HG02623 (cell line): ENCODE measurements around the gene THSD4.

Source experiments
- ATAC-seq: cut with Tn5 transposase; IDR thresholded peaks from one replicate; pipeline ENCODE4 v1.9.1; 2021; ENCODE audit warnings: moderate library complexity; ENCODE audit not compliant: unreplicated experiment

The THSD4 gene

GRCh38 chr15:71096676-71097075 is 18.6 kb upstream of the THSD4 start:
- ATAC-seq = no peak

DNA sequence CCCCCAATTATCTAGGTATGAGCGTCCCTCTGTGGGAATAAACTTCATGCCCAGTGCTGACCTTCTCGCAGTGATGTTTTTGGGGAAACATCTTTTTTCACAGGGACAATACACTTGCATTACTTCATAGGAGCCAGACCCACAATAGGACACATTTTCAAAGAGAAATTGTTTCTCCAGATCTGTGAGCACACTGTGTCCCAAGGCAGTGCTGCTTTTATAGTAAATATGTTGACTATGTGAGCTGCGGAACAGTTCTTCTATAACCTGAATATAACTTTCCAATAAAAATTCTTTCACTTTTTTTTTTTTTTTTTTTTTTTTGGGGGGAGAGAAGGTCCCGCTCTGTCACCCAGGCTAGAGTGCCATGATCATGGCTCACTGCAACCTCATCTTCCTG is 17.4 kb upstream of the THSD4 start:
- ATAC-seq = no peak

- ATAC-seq = no peak
These were observed 16.4 kb upstream of the THSD4 start for GRCh38 chr15:71098920-71099319.

DNA sequence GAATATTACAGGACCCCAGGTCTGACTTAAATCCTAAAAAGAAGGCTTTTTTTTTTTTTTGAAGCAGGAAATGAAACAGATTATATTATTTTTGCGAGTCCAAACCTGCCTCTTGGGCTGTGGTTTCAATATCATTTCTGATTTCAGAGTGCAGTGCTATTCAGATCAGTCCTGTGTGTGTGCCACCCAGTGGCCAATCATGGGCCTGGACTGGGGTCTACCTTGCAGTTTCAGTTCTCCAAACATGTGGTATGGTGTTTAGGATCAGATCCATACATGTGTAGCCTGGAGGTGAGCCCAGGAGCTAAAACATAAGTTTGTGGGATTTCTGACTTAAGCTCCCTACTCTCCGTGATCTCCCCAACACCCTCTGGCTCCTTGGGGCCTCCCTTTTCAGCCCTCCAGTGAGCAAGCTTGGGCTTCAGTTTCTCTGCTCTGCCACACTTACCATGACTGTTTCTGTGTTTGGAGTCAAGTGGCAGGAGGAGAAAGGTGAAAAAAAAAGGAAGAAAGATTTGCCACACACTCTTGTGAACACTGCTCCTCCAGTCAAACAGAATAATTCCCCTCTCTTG is 12.1 kb upstream of the THSD4 start:
- no peak for ATAC-seq

- ATAC-seq = no peak
These were observed 10.6 kb upstream of the THSD4 start for GRCh38 chr15:71104636-71105035.

- no peak for ATAC-seq
These were observed 9.8 kb upstream of the THSD4 start for GRCh38 chr15:71105444-71105843.

GRCh38 chr15:71106802-71107500 is 8.3 kb upstream of the THSD4 start:
- no peak for ATAC-seq

GRCh38 chr15:71107501-71107815 is 7.8 kb upstream of the THSD4 start:
- ATAC-seq = no peak

- ATAC-seq = no peak
These were observed 6.1 kb upstream of the THSD4 start for GRCh38 chr15:71109130-71109529.

- ATAC-seq = no peak
These were observed 5.4 kb upstream of the THSD4 start for GRCh38 chr15:71109905-71110304.

GRCh38 chr15:71110405-71111180 is 4.7 kb upstream of the THSD4 start:
- no peak for ATAC-seq

GRCh38 chr15:71111181-71111565 is 4.1 kb upstream of the THSD4 start:
- ATAC-seq = no peak

- no peak for ATAC-seq
These were observed 3.3 kb upstream of the THSD4 start for GRCh38 chr15:71111950-71112349.

DNA sequence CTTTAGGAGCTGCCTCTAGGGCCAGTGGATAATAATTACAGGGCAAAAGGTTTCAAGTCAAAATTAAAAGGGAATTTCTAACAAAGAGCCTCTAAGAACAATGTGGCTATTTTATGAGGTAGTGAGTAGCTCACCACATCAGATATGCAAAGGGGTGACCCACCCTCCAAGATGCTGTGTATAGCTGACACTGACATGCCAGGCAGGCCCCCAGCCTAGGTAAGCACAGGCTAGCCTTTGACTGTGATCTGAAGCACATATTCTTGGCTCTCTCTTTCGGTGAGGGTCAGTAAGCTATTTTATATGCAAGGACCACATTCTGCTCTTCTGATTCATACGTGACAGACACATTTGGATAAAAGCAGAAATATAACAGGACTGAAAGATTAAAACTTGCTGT is 2.8 kb upstream of the THSD4 start:
- ATAC-seq = no peak

GRCh38 chr15:71114066-71114680 is 1.1 kb upstream of the THSD4 start:
- ATAC-seq = no peak

GRCh38 chr15:71115567-71116351 is 488 bp downstream of the THSD4 start:
- ATAC-seq = peak; percentile 32

DNA sequence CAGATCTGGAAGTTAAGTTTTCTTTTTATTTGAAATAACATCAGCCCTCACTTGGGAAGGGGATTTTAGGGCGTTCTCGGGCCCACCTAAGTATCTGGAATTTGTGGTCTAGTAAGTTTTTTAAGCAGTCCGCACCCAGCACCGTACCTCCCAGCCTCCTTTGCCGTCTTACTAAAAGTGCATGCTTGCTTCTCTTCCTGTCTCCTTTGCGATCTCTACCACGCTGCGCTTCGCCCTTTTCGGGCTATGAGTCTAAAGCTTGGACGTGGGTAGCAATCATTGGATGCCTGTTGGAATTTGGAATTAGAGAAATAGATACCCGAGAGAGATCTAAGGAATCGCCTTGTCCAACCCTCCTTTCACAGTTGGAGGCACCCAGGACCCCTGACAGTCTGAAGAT is 1.1 kb downstream of the THSD4 start:
- no peak for ATAC-seq

- no peak for ATAC-seq
These were observed 1.7 kb downstream of the THSD4 start for GRCh38 chr15:71116942-71117341.

DNA sequence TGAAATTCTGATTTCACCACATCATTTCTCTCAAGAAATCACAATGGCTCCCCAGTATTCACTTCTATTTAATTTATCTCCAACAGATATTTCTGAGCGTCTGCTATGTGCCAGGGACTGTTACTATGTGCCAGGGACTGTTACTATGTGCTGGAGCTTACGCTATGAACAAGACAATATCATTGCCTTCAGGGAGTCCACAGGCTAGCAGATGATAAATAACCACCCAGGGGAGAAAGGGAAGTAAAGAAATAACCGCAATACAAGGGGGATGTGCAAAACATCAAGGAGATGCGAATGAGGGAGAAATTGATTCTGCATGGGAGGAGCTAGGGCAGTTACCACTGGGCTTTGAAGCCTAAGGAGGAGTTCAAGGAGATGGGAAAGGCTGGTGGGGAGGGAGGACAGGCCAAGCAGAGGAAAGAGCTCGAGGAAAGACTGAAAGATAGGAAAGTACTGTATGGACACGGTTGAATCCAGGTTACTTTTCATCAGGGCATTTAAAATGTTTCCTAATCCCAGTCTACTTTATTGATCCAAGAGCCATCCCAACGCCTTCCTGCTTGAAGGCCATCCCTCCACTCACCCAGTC is 2.5 kb downstream of the THSD4 start:
- ATAC-seq = no peak

DNA sequence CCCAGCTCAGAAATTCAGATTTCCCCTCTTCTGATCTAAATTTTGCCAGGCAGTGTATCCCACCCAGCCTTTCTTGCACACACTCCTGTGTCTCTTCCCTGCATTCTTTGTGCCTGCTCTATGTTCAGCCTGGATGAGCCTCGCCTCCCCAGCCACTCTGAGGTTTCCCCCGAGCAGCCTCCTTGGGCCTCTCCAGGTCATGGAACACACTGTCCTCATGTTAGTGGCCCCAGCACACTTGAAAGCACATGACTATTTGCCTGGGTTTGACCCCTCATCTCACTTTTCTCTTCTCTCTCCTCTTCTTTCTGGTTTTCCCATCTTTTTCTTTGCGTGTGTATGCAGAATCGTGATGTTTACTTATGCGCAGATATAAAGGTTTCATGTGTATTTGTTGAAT is 3.1 kb downstream of the THSD4 start:
- ATAC-seq = no peak
